K562 (cell line): ENCODE data around the gene THOC7. TPM values are rescaled to one million over a fixed set of nuclear protein-coding genes. Genes with fewer than 3 reads are reported as not detected.

Experiments
- HNRNPLL ChIP-seq: fragments of 200-400 bp; formaldehyde crosslinking; IDR thresholded peaks from 2 replicates; pipeline ENCODE4 v1.6.1; 2017; ENCODE audit warnings: low read length, low read depth, mild to moderate bottlenecking; ENCODE audit not compliant: poor library complexity, severe bottlenecking
- MYC ChIP-seq, 2 experiments: fragments of 250-450 bp in 1 of 2; sonication (Bioruptor Pico) in 1 of 2; IDR thresholded peaks; 2 replicates each; pipeline versions ENCODE4 v1.5.1 to v1.6.1; 2012 to 2021; ENCODE audit warnings: low read depth in 2 of 2, borderline replicate concordance in 1 of 2, improper control_type of control experiment in 1 of 2, low read length in 1 of 2, mild to moderate bottlenecking in 1 of 2, moderate library complexity in 1 of 2
- ZBTB11 ChIP-seq, 3 experiments: fragments of 200-800 bp in 1 of 3; fragments of 250-450 bp in 1 of 3; fragments of 450-650 bp in 1 of 3; sonication (Bioruptor Pico) in 1 of 3; sonication (Bioruptor generic) in 1 of 3; formaldehyde crosslinking in 1 of 3; IDR thresholded peaks; 2 replicates each; pipeline versions ENCODE4 v1.6.1 to v1.8.0; 2016 to 2022; ENCODE audit warnings: mild to moderate bottlenecking in 2 of 3, missing genetic modification characterization in 2 of 3, missing compliant biosample characterization in 1 of 3, moderate library complexity in 1 of 3
- ZBTB40 ChIP-seq, 2 experiments: fragments of 450-650 bp in 1 of 2; sonication (generic) in 1 of 2; formaldehyde crosslinking in 1 of 2; IDR thresholded peaks; 2 replicates each; pipeline versions ENCODE4 v1.7.1 to v1.9.0; 2016 to 2022; ENCODE audit warnings: inconsistent platforms in 1 of 2, mild to moderate bottlenecking in 1 of 2, missing genetic modification reagents in 1 of 2
- ZBTB7A ChIP-seq: IDR thresholded peaks from 2 replicates; pipeline ENCODE4 v1.6.1; 2011; ENCODE audit warnings: low read depth, mild to moderate bottlenecking, low read length, moderate library complexity, borderline replicate concordance; ENCODE audit not compliant: control insufficient read depth
- polyA plus RNA-seq, 8 experiments: library from polyadenylated mRNA; depleted of rRNA in 4 of 8; stranded (reverse) in 5 of 8; unstranded in 3 of 8; fragments of >200 nt; fragmentation: Nextera tagmentation in 2 of 8; fragmentation: Illumina TruSeq in 1 of 8; extraction: Ambion mirVana in 2 of 8; extraction: Trizol in 1 of 8; gene quantifications; 2 replicates each; pipeline versions ENCODE4 v1.2.1 to v1.2.3, GENCODE V29; 2011 to 2014; ENCODE audit warnings: inconsistent platforms in 1 of 8, missing spikeins in 1 of 8
- total RNA-seq, 7 experiments: library from RNA; depleted of rRNA in 6 of 7; stranded (reverse); fragments of >200 nt in 6 of 7; fragmentation: Illumina TruSeq in 2 of 7; extraction: Trizol in 2 of 7; gene quantifications; 2 replicates each; pipeline versions ENCODE4 v1.2.1 to v1.2.3, GENCODE V29; 2011 to 2021; ENCODE audit warnings: low replicate concordance in 1 of 7

Gene THOC7
- total and polyA plus RNA-seq, 9 of the 15 experiments (the other 6 are each of a cell fraction or from before 2014, with no cell fraction given), result 56.5 to 129 (median 94.7) TPM

- TF ChIP-seq ZBTB40 (IDR thresholded peaks at IDR 0.05) (0 out of 2 replicates have a peak, but pooled peaks have one; percentile 5), ZBTB40 (CRISPR knock-in tag; IDR thresholded peaks at IDR 0.05) (no peak), MYC (IDR thresholded peaks at IDR 0.05; ENCODE audit: low read depth, low read length) (peak; percentile 31; the same call in 1 of the 2 replicates), MYC (CRISPR knock-in tag; IDR thresholded peaks at IDR 0.05; ENCODE audit: borderline replicate concordance, low read depth) (no peak), ZBTB11 (CRISPR knock-in tag; IDR thresholded peaks at IDR 0.05) (peak in 1 of 3 experiments; percentile 35; a peak in 2 of 6 replicates), HNRNPLL (peak; percentile 46), ZBTB7A (peak; percentile 67; the same call in 1 of the 2 replicates)
Measured at GRCh38 chr3:63863150-63864007, at the start of gene THOC7, which contains the start of gene ATXN7 (continued).
